ENCODE data around the gene NUDT6.
"Not testable (repeated sequence)": the region's sequence is repeated elsewhere in the genome, so short reads cannot be mapped to it uniquely, and the experiment has no call there.

Gene NUDT6

DNA sequence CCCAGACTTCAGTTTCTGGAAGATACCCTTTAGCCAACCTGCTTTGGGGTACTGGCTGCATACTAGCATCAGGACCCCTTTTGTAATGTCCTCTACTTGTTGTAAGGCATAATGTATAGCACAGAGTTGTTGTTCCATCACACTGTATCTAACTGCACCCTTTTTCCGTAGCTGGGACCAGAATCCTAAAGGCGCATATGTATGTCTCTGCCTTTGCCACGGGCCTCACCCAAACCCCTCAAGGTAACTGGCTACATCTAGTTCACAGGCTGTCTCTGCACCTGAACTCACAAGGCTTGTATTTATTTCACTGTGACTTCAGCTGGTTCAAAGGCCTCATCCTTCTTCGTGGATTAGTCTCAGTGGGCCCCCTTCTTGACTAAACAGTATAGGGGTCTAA is 29.6 kb upstream of the NUDT6 start:
- H2AFZ ChIP-seq (ENCODE audit: low read length, unreplicated experiment): no peak overlapping the region
- no peak overlapping the region for H3K4me3 ChIP-seq (ENCODE audit: low read depth, low read length)
- no peak overlapping the region for H3K27ac ChIP-seq (ENCODE audit: low read depth, low read length)
- no peaks in the 10 kb centered on the region for H3K4me1 ChIP-seq (ENCODE audit: control insufficient read depth, insufficient read depth, low read length, unreplicated experiment)
- no peaks in the 10 kb centered on the region for H3K79me2 ChIP-seq (ENCODE audit: control insufficient read depth, insufficient read depth, low read length, unreplicated experiment)
- no peaks in the 10 kb centered on the region for H3K27me3 ChIP-seq (ENCODE audit: insufficient read depth, low read length)
- H3K36me3 ChIP-seq (ENCODE audit: insufficient read depth, low read length): peaks cover 34% of the 10 kb centered on the region; the same call in 1 of the 2 replicates

- no peak overlapping the region for H2AFZ ChIP-seq (ENCODE audit: low read length, unreplicated experiment)
- H3K27ac ChIP-seq (ENCODE audit: low read depth, low read length): no peak overlapping the region
- peaks cover 30% of the 10 kb centered on the region; the same call in 1 of the 2 replicates for H3K36me3 ChIP-seq (ENCODE audit: insufficient read depth, low read length)
- H3K79me2 ChIP-seq (ENCODE audit: control insufficient read depth, insufficient read depth, low read length, unreplicated experiment): no peaks in the 10 kb centered on the region
- no peaks in the 10 kb centered on the region for H3K4me1 ChIP-seq (ENCODE audit: control insufficient read depth, insufficient read depth, low read length, unreplicated experiment)
- no peaks in the 10 kb centered on the region for H3K27me3 ChIP-seq (ENCODE audit: insufficient read depth, low read length)
- H3K4me3 ChIP-seq (ENCODE audit: low read depth, low read length): no peak overlapping the region
Measured at GRCh38 chr4:122948671-122949070, 26.3 kb upstream of the NUDT6 start.

DNA sequence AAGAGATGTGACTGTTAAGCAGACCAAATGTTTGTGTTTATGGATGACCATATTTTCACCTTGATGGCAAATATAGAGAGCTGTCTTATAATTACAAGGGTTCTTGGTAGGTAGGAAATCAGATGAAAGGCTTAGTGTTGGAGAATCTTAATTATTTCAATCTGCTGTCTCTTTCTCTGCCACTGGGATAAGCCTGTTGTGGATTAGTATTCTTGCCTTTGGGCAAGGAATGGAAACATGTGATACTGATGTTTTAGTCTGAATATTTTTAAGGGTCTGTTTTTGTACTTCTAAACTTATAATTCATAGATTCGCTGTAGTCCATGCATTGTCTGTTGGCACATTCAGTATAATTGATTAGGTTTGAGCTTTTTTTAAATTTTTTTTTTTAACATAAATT is 23.7 kb upstream of the NUDT6 start:
- H2AFZ ChIP-seq (ENCODE audit: low read length, unreplicated experiment): no peak overlapping the region
- no peak overlapping the region for H3K4me3 ChIP-seq (ENCODE audit: low read depth, low read length)
- H3K4me1 ChIP-seq (ENCODE audit: control insufficient read depth, insufficient read depth, low read length, unreplicated experiment): no peaks in the 10 kb centered on the region
- H3K27me3 ChIP-seq (ENCODE audit: insufficient read depth, low read length): no peaks in the 10 kb centered on the region
- peaks cover 15% of the 10 kb centered on the region; the same call in 1 of the 2 replicates for H3K36me3 ChIP-seq (ENCODE audit: insufficient read depth, low read length)
- H3K79me2 ChIP-seq (ENCODE audit: control insufficient read depth, insufficient read depth, low read length, unreplicated experiment): no peaks in the 10 kb centered on the region
- H3K27ac ChIP-seq (ENCODE audit: low read depth, low read length): no peak overlapping the region

DNA sequence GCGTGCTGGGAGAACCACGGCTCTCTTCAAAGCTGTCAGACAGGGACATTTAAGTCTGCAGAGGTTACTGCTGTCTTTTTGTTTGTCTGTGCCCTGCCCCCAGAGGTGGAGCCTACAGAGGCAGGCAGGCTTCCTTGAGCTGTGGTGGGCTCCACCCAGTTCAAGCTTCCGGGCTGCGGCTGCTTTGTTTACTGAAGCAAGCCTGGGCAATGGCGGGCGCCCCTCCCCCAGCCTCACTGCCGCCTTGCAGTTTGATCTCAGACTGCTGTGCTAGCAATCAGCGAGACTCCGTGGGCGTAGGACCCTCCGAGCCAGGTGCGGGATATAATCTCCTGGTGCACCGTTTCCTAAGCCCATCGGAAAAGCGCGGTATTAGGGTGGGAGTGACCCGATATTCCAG is 22.7 kb upstream of the NUDT6 start:
- H3K27ac ChIP-seq (ENCODE audit: low read depth, low read length); H3K79me2 ChIP-seq (ENCODE audit: control insufficient read depth, insufficient read depth, low read length, unreplicated experiment); H3K36me3 ChIP-seq (ENCODE audit: insufficient read depth, low read length); H3K27me3 ChIP-seq (ENCODE audit: insufficient read depth, low read length); H3K4me1 ChIP-seq (ENCODE audit: control insufficient read depth, insufficient read depth, low read length, unreplicated experiment); H3K4me3 ChIP-seq (ENCODE audit: low read depth, low read length); H2AFZ ChIP-seq (ENCODE audit: low read length, unreplicated experiment): not testable (repeated sequence)

DNA sequence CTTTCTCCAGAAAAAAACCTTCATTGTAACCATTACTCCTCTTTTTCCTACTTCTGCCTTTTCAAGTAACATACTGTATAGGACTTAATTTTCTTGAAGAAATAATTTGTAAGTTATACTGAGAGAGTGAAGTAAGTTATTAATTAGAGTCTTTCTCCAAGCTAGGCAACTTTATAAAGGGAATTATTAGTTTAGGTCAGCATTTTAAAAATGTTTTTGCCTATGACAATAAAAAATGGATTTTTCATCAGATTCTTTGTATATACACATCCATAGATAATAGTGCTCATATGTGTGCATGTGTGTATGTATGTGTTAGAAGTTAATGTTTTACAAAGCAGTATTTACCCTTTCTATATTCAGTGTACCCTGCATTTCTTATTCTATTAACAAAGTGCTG is 10.4 kb upstream of the NUDT6 start:
- Histone ChIP-seq H3K4me1 (ENCODE audit: control insufficient read depth, insufficient read depth, low read length, unreplicated experiment) (no peaks in the 10 kb centered on the region), H2AFZ (ENCODE audit: low read length, unreplicated experiment) (no peak overlapping the region), H3K79me2 (ENCODE audit: control insufficient read depth, insufficient read depth, low read length, unreplicated experiment) (peaks cover 2% of the 10 kb centered on the region), H3K27me3 (ENCODE audit: insufficient read depth, low read length) (no peaks in the 10 kb centered on the region), H3K4me3 (ENCODE audit: low read depth, low read length) (no peak overlapping the region), H3K27ac (ENCODE audit: low read depth, low read length) (no peak overlapping the region), H3K36me3 (ENCODE audit: insufficient read depth, low read length) (peaks cover 9% of the 10 kb centered on the region; the same call in 1 of the 2 replicates)

- no peaks in the 10 kb centered on the region for H3K27me3 ChIP-seq (ENCODE audit: insufficient read depth, low read length)
- no peak overlapping the region for H3K4me3 ChIP-seq (ENCODE audit: low read depth, low read length)
- 0 out of 2 replicates have a peak, but pooled peaks cover 4% of the 10 kb centered on the region for H3K36me3 ChIP-seq (ENCODE audit: insufficient read depth, low read length)
- no peak overlapping the region for H3K27ac ChIP-seq (ENCODE audit: low read depth, low read length)
- H3K79me2 ChIP-seq (ENCODE audit: control insufficient read depth, insufficient read depth, low read length, unreplicated experiment): peaks cover 16% of the 10 kb centered on the region
- H2AFZ ChIP-seq (ENCODE audit: low read length, unreplicated experiment): no peak overlapping the region
- H3K4me1 ChIP-seq (ENCODE audit: control insufficient read depth, insufficient read depth, low read length, unreplicated experiment): peaks cover 11% of the 10 kb centered on the region
Measured at GRCh38 chr4:122930862-122931261, 8.5 kb upstream of the NUDT6 start.

GRCh38 chr4:122928930-122929329 is 6.5 kb upstream of the NUDT6 start:
- peaks cover 36% of the 10 kb centered on the region for H3K79me2 ChIP-seq (ENCODE audit: control insufficient read depth, insufficient read depth, low read length, unreplicated experiment)
- 0 out of 2 replicates have a peak, but pooled peaks cover 4% of the 10 kb centered on the region for H3K36me3 ChIP-seq (ENCODE audit: insufficient read depth, low read length)
- no peak overlapping the region for H3K4me3 ChIP-seq (ENCODE audit: low read depth, low read length)

GRCh38 chr4:122922877-122923511 is 597 bp upstream of the NUDT6 start:
- Histone ChIP-seq H3K36me3 (ENCODE audit: insufficient read depth, low read length) (no peaks in the 10 kb centered on the region), H2AFZ (ENCODE audit: low read length, unreplicated experiment) (peak overlapping the region; percentile 97), H3K79me2 (ENCODE audit: control insufficient read depth, insufficient read depth, low read length, unreplicated experiment) (peaks cover 63% of the 10 kb centered on the region), H3K4me1 (ENCODE audit: control insufficient read depth, insufficient read depth, low read length, unreplicated experiment) (peaks cover 29% of the 10 kb centered on the region), H3K4me3 (ENCODE audit: low read depth, low read length) (peak overlapping the region; percentile 96), H3K27ac (ENCODE audit: low read depth, low read length) (peak overlapping the region; percentile 60), H3K27me3 (ENCODE audit: insufficient read depth, low read length) (no peaks in the 10 kb centered on the region)

More at GRCh38 chr4:122928930-122929329, 6.5 kb upstream of the NUDT6 start:
- Histone ChIP-seq H3K27me3 (ENCODE audit: insufficient read depth, low read length) (no peaks in the 10 kb centered on the region), H3K27ac (ENCODE audit: low read depth, low read length) (no peak overlapping the region), H3K4me1 (ENCODE audit: control insufficient read depth, insufficient read depth, low read length, unreplicated experiment) (peaks cover 23% of the 10 kb centered on the region), H2AFZ (ENCODE audit: low read length, unreplicated experiment) (no peak overlapping the region)

DNA sequence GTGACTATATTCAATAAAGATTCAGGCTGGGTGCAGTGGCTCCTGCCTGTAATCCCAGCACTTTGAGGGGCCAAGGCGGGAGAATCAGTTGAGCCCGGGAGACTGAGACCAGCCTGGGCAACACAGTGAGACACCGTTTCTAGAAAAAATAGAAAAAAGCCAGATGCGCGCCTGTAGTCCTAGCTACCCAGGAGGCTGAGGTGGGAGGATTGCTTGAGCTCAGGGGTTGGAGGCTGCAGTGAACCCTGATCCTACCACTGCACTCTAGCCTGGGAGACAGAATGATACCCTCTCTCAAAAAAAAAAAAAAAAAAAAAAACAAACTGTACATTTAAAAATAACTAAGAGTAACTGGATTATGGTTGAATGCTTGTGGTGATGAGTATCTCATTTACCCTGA is 1.1 kb downstream of the NUDT6 start:
- H3K36me3 ChIP-seq (ENCODE audit: insufficient read depth, low read length): no peaks in the 10 kb centered on the region
- no peak overlapping the region for H2AFZ ChIP-seq (ENCODE audit: low read length, unreplicated experiment)
- H3K4me1 ChIP-seq (ENCODE audit: control insufficient read depth, insufficient read depth, low read length, unreplicated experiment): peaks cover 27% of the 10 kb centered on the region
- peaks cover 51% of the 10 kb centered on the region for H3K79me2 ChIP-seq (ENCODE audit: control insufficient read depth, insufficient read depth, low read length, unreplicated experiment)
- peak overlapping the region; percentile 13 for H3K27ac ChIP-seq (ENCODE audit: low read depth, low read length)
- H3K27me3 ChIP-seq (ENCODE audit: insufficient read depth, low read length): no peaks in the 10 kb centered on the region
- H3K4me3 ChIP-seq (ENCODE audit: low read depth, low read length): peak overlapping the region; percentile 96

- H2AFZ ChIP-seq (ENCODE audit: low read length, unreplicated experiment): no peak overlapping the region
- H3K36me3 ChIP-seq (ENCODE audit: insufficient read depth, low read length): no peaks in the 10 kb centered on the region
- H3K4me3 ChIP-seq (ENCODE audit: low read depth, low read length): no peak overlapping the region
- H3K4me1 ChIP-seq (ENCODE audit: control insufficient read depth, insufficient read depth, low read length, unreplicated experiment): peaks cover 21% of the 10 kb centered on the region
- peaks cover 43% of the 10 kb centered on the region for H3K79me2 ChIP-seq (ENCODE audit: control insufficient read depth, insufficient read depth, low read length, unreplicated experiment)
- H3K27ac ChIP-seq (ENCODE audit: low read depth, low read length): no peak overlapping the region
- no peaks in the 10 kb centered on the region for H3K27me3 ChIP-seq (ENCODE audit: insufficient read depth, low read length)
Measured at GRCh38 chr4:122920473-122920872, 1.9 kb downstream of the NUDT6 start.

DNA sequence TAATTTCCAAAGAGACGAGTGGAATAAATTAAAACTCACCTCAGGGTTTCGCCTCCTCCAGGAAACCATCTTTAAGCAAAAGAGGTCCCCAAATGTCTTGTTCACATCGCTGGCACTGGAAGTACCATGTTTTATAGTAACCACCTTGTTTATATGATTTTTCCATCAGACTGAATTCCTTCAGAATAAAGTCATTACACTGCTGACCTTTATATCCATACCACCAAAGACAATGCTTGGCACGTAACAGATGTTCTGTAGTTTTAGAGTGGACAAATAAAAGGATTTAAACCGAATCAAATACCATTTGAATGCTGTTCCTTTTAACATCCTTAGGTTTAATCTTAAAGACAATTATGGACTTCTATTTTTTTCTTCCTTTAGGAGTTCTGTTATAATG is 4.7 kb downstream of the NUDT6 start:
- peak overlapping the region; percentile 31; the same call in 1 of the 2 replicates for H3K27ac ChIP-seq (ENCODE audit: low read depth, low read length)

More for the DNA sequence above, 4.7 kb downstream of the NUDT6 start:
- Histone ChIP-seq H3K27me3 (ENCODE audit: insufficient read depth, low read length) (no peaks in the 10 kb centered on the region), H3K4me1 (ENCODE audit: control insufficient read depth, insufficient read depth, low read length, unreplicated experiment) (peaks cover 35% of the 10 kb centered on the region), H3K36me3 (ENCODE audit: insufficient read depth, low read length) (no peaks in the 10 kb centered on the region), H3K4me3 (ENCODE audit: low read depth, low read length) (no peak overlapping the region), H3K79me2 (ENCODE audit: control insufficient read depth, insufficient read depth, low read length, unreplicated experiment) (peaks cover 18% of the 10 kb centered on the region), H2AFZ (ENCODE audit: low read length, unreplicated experiment) (no peak overlapping the region)
